Fibroblast of pulmonary artery (primary cell): Measurements from ENCODE around the gene ANTXR1.

ENCODE experiments used
- DNase-seq: peaks from one replicate; pipeline ENCODE4 v3.0.0-alpha.2; 2010; ENCODE audit warnings: low read depth
- H3K4me3 ChIP-seq: replicated peaks from 2 replicates; pipeline ENCODE4 v1.5.1; 2011; ENCODE audit warnings: low read depth, mild to moderate bottlenecking, control low read depth, low read length, moderate library complexity
- TF ChIP-seq, protein P1 (sequence below): IDR thresholded peaks from 2 replicates; pipeline ENCODE4 v1.5.1; 2011; ENCODE audit warnings: mild to moderate bottlenecking, control low read depth, low read length, inconsistent platforms; ENCODE audit errors: missing control alignments

Gene ANTXR1

DNA sequence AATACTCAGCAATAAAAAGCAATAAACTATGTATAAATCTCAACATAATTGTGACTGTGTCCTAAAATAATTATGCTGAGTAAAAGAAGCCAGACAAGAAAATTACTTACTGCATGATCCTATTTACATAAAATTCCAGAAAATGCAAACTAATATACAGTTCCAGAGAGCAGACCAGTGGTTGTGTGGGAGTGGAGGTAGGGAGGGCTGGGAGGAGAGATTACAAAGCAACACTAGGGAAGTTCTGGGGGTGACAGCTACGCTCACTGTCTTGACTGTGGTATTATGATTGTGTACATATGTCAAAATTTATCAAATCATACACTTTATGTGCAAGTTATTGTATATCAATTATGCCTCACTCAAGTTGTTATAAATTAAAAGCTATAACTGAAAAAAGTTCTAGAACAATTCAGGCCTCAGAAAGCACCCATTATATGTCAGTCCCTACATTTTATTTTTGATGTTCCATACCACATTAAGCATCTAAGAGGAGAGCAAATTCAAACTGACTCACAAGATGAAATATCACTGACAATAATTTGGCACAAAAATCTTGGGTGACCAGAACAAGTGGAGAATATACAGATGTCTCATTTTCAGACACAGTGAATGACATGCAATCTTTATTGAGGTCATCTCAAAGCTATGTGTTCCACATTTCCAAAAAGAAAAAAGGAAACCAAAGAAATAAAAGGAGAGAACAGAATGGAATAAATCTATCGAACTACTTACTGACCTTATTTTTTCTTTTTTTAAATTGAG lies 85.1 kb downstream of the ANTXR1 start:
- no peak overlapping the region for H3K4me3 ChIP-seq
- TF ChIP-seq, protein P1, sequence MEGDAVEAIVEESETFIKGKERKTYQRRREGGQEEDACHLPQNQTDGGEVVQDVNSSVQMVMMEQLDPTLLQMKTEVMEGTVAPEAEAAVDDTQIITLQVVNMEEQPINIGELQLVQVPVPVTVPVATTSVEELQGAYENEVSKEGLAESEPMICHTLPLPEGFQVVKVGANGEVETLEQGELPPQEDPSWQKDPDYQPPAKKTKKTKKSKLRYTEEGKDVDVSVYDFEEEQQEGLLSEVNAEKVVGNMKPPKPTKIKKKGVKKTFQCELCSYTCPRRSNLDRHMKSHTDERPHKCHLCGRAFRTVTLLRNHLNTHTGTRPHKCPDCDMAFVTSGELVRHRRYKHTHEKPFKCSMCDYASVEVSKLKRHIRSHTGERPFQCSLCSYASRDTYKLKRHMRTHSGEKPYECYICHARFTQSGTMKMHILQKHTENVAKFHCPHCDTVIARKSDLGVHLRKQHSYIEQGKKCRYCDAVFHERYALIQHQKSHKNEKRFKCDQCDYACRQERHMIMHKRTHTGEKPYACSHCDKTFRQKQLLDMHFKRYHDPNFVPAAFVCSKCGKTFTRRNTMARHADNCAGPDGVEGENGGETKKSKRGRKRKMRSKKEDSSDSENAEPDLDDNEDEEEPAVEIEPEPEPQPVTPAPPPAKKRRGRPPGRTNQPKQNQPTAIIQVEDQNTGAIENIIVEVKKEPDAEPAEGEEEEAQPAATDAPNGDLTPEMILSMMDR: no peak

DNA sequence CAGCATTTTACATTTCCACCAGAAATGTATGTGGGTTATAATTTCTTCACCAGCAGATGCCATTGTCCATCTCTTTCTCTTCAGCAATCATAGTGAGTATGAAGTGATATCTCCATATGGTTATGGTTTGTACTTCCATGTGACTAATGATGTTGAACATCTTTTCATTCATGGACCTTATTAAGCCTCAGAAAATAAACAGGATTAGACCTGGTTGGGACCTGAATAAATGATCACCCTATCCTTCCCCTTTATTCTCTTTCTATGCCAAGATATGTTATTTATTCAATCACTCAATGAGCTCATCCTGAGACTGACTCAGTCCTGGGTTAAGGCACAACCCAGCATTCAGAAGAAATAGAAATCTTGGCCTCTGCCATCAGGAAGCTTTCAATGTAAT lies 86.6 kb downstream of the ANTXR1 start:
- no peak overlapping the region for H3K4me3 ChIP-seq
- DNase-seq: no peak
- TF ChIP-seq, protein P1: no peak

More for the DNA sequence above, 85.1 kb downstream of the ANTXR1 start:
- no peak for DNase-seq

DNA sequence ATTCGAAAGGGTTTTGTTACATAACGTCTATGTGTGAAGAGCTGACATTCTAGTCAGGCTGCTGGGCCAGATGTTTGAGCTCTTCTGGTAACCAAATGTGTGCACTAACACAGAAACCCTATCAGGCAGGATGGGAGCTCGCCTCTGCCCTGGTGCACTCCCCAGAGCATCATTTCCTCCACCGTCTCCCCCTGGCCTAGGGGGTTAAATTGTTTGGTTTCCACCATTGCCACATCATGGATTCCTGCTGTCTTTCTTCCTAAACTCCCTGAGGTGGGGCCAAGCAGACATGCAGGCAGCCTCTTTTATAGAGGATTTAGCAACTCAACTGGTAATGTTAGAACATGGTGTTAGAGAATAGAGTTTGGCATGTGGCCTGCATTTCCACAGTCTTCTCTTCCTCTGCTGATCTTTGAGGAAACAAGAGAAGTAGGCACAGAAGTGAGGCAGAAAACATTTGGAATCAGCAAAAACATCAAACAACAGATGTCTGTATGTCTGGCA lies 87.3 kb downstream of the ANTXR1 start:
- TF ChIP-seq, protein P1: no peak
- peak; percentile 86 for DNase-seq
- H3K4me3 ChIP-seq: no peak overlapping the region

- no peak overlapping the region for H3K4me3 ChIP-seq
- no peak for DNase-seq
- TF ChIP-seq, protein P1: no peak
These were observed 89.1 kb downstream of the ANTXR1 start for GRCh38 chr2:69102041-69102593.

DNA sequence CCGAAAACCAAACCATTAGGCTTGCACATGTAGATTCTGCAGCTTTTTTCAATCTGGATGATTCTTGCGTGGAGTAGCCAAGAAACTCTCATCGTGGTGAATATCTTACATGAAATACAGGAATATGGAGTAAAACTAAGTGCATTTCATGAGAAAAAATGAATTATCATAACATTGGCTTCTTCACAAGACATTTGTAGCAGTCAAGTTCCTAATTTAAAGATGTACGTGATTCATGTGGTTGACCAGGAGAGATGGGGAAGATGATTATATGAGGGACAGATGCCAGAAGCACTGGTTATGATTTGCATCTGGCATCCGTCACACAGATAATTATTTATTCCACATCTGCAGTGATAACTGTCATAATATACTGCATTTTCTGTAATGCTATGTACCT lies 90.4 kb downstream of the ANTXR1 start:
- TF ChIP-seq, protein P1: no peak
- DNase-seq: no peak

GRCh38 chr2:69104261-69104660 lies 91.3 kb downstream of the ANTXR1 start:
- DNase-seq: no peak
- H3K4me3 ChIP-seq: no peak overlapping the region
- TF ChIP-seq, protein P1: no peak

More for the DNA sequence above, 90.4 kb downstream of the ANTXR1 start:
- no peak overlapping the region for H3K4me3 ChIP-seq
